Left forelimb (tissue), 1 donor: ENCODE results near the gene DEFB110.

ENCODE experiments used
- DNase-seq: peaks from one replicate; pipeline ENCODE4 v3.0.0-alpha.2; 2018; ENCODE audit warnings: low spot score

DEFB110 gene

GRCh38 chr6:50021894-50022293, at the start of gene DEFB110:
Gene DEFB110 (minus strand): TSS chr6:50021994. CDS start chr6:50021935, 59 bp downstream.
- no peak for DNase-seq

- DNase-seq: no peak
These were observed 48.3 kb upstream of the DEFB110 start for GRCh38 chr6:50070101-50070500.

- DNase-seq: no peak
These were observed 40.3 kb upstream of the DEFB110 start for GRCh38 chr6:50062051-50062450.

GRCh38 chr6:50056242-50056641, 34.4 kb upstream of the DEFB110 start:
- DNase-seq: no peak

- no peak for DNase-seq
These were observed 28.0 kb upstream of the DEFB110 start, which contains the start of gene DEFB112 for GRCh38 chr6:50049829-50050228. Gene DEFB112 (minus strand): TSS chr6:50049929. CDS start chr6:50049869, 60 bp downstream.

GRCh38 chr6:50047026-50047425, 25.2 kb upstream of the DEFB110 start:
- no peak for DNase-seq

- no peak for DNase-seq
These were observed 9.2 kb upstream of the DEFB110 start for GRCh38 chr6:50030777-50031562.

- DNase-seq: no peak
These were observed 8.6 kb upstream of the DEFB110 start for GRCh38 chr6:50030350-50030749.

- no peak for DNase-seq
These were observed 3.5 kb upstream of the DEFB110 start for GRCh38 chr6:50025258-50025657.

GRCh38 chr6:50007819-50008218, 14.0 kb downstream of the DEFB110 start:
- DNase-seq: no peak

GRCh38 chr6:50003139-50003538, 18.7 kb downstream of the DEFB110 start:
- no peak for DNase-seq

- no peak for DNase-seq
These were observed 26.5 kb downstream of the DEFB110 start for GRCh38 chr6:49995278-49995677.

GRCh38 chr6:49988900-49989299, 32.9 kb downstream of the DEFB110 start:
- DNase-seq: no peak

GRCh38 chr6:49987749-49988148, 34.0 kb downstream of the DEFB110 start:
- no peak for DNase-seq

GRCh38 chr6:49986551-49986950, 35.2 kb downstream of the DEFB110 start:
- DNase-seq: no peak

GRCh38 chr6:49982046-49982445, 39.7 kb downstream of the DEFB110 start:
- DNase-seq: no peak

- DNase-seq: no peak
These were observed 40.9 kb downstream of the DEFB110 start for GRCh38 chr6:49980898-49981297.

- DNase-seq: no peak
These were observed 42.2 kb downstream of the DEFB110 start for GRCh38 chr6:49979584-49979983.

- DNase-seq: no peak
These were observed 43.2 kb downstream of the DEFB110 start for GRCh38 chr6:49978332-49979226.

GRCh38 chr6:49969605-49970004, 52.2 kb downstream of the DEFB110 start, which contains the start of gene DEFB113:
Gene DEFB113 (minus strand): TSS chr6:49969625. CDS start chr6:49969625, 0 bp downstream.
- no peak for DNase-seq
